Neutrophil (primary cell): Measurements from ENCODE around the gene CCSER1.

Experiments used
- H3K27ac ChIP-seq: fragments of 200-600 bp; sonication (generic); 2 replicates; pipeline ENCODE4 v1.5.1; 2016; ENCODE audit warnings: mild to moderate bottlenecking, moderate library complexity
- H3K27me3 ChIP-seq: fragments of 200-600 bp; sonication (generic); 2 replicates; pipeline ENCODE4 v1.6.0; 2016; ENCODE audit warnings: mild to moderate bottlenecking
- H3K36me3 ChIP-seq: fragments of 200-600 bp; sonication (generic); 2 replicates; pipeline ENCODE4 v1.5.1; 2017
- H3K4me1 ChIP-seq, 2 experiments: fragments of 200-600 bp in 1 of 2; sonication (generic) in 1 of 2; 1 replicate in 1 of 2; 2 replicates in 1 of 2; pipeline versions ENCODE4 v1.5.1 to v1.6.1; 2013 to 2016; ENCODE audit warnings: low read depth in 1 of 2, low read length in 1 of 2, mild to moderate bottlenecking in 1 of 2, moderate library complexity in 1 of 2; ENCODE audit not compliant: control insufficient read depth in 1 of 2, insufficient read depth in 1 of 2
- H3K4me3 ChIP-seq, 2 experiments: fragments of 200-600 bp in 1 of 2; sonication (generic) in 1 of 2; 1 replicate in 1 of 2; 2 replicates in 1 of 2; pipeline ENCODE4 v1.5.1; 2013 to 2016; ENCODE audit warnings: low read depth in 1 of 2, low read length in 1 of 2, mild to moderate bottlenecking in 1 of 2, moderate library complexity in 1 of 2
- H3K9me3 ChIP-seq: fragments of 200-600 bp; sonication (generic); 2 replicates; pipeline ENCODE4 v1.5.1; 2016
- TF ChIP-seq, protein P1 (sequence below): fragments of 200-600 bp; sonication (generic); IDR thresholded peaks from 2 replicates; pipeline ENCODE4 v1.5.1; 2016; ENCODE audit warnings: antibody characterized with exemption

The CCSER1 gene

DNA sequence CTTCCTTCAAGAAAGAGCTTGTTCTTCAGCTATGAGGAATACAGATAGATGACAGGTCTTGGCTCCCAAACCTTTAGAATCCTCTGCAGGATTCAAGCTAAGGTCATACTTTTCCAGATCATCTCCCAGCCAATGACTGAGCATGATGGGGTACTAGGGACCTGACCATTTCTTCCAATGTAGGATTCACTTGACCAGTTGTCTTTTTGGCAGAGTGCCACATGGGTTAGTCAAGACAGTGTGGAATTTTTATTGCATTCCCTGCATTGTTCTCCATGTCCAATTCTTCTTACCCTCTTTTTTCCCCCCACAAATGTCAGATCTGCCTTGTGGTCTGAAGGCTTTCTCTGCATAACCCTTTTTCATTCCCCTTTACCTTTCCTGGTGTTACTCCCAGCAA is 99.5 kb downstream of the CCSER1 start:
- H3K9me3 ChIP-seq = no peaks in the 10 kb centered on the region
- TF ChIP-seq, protein P1, sequence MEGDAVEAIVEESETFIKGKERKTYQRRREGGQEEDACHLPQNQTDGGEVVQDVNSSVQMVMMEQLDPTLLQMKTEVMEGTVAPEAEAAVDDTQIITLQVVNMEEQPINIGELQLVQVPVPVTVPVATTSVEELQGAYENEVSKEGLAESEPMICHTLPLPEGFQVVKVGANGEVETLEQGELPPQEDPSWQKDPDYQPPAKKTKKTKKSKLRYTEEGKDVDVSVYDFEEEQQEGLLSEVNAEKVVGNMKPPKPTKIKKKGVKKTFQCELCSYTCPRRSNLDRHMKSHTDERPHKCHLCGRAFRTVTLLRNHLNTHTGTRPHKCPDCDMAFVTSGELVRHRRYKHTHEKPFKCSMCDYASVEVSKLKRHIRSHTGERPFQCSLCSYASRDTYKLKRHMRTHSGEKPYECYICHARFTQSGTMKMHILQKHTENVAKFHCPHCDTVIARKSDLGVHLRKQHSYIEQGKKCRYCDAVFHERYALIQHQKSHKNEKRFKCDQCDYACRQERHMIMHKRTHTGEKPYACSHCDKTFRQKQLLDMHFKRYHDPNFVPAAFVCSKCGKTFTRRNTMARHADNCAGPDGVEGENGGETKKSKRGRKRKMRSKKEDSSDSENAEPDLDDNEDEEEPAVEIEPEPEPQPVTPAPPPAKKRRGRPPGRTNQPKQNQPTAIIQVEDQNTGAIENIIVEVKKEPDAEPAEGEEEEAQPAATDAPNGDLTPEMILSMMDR = no peak
- no peaks in the 10 kb centered on the region for H3K36me3 ChIP-seq
- H3K4me1 ChIP-seq = no peaks in the 10 kb centered on the region
- H3K27me3 ChIP-seq = no peaks in the 10 kb centered on the region
- no peak overlapping the region for H3K27ac ChIP-seq
- no peak overlapping the region for H3K4me3 ChIP-seq

- Histone ChIP-seq H3K27me3 (no peaks in the 10 kb centered on the region), H3K9me3 (no peaks in the 10 kb centered on the region), H3K4me3 (no peak overlapping the region), H3K36me3 (no peaks in the 10 kb centered on the region), H3K27ac (no peak overlapping the region), H3K4me1 (no peaks in the 10 kb centered on the region)
- TF ChIP-seq, protein P1 = no peak
These were observed 100.0 kb downstream of the CCSER1 start for GRCh38 chr4:90227177-90227576.

DNA sequence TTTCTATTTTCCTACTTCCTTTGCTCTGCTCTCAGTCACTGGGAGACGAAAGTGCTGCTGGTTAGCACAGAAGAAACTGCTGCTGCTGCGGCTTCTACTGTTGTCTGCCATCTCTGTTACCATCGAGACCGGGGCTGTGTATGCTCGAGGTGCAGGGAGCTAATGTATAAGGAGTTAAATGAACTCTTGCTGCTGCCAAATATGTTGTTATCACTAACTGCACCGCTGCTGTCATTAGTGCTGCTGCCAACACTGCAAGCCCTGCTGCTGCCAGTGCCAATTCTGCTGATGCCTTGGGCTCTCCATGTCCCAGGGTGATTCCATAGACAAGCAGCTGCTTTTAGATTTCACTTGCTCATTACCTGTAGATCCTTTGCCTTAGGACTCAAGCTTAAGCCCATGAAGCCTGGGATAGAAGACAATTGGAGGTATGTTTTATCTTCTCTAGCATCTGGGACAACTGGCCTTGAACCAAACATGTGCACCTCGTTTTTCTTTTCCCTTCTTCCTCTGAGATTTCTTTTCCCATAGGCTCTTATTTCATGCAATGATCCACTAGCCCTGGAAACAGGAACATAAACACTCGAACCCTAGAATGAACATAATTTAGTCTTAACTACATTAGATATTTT is 107.8 kb downstream of the CCSER1 start:
- Histone ChIP-seq H3K4me1 (no peaks in the 10 kb centered on the region), H3K27ac (no peak overlapping the region), H3K9me3 (no peaks in the 10 kb centered on the region), H3K36me3 (no peaks in the 10 kb centered on the region), H3K4me3 (no peak overlapping the region), H3K27me3 (no peaks in the 10 kb centered on the region)
- TF ChIP-seq, protein P1 = no peak

DNA sequence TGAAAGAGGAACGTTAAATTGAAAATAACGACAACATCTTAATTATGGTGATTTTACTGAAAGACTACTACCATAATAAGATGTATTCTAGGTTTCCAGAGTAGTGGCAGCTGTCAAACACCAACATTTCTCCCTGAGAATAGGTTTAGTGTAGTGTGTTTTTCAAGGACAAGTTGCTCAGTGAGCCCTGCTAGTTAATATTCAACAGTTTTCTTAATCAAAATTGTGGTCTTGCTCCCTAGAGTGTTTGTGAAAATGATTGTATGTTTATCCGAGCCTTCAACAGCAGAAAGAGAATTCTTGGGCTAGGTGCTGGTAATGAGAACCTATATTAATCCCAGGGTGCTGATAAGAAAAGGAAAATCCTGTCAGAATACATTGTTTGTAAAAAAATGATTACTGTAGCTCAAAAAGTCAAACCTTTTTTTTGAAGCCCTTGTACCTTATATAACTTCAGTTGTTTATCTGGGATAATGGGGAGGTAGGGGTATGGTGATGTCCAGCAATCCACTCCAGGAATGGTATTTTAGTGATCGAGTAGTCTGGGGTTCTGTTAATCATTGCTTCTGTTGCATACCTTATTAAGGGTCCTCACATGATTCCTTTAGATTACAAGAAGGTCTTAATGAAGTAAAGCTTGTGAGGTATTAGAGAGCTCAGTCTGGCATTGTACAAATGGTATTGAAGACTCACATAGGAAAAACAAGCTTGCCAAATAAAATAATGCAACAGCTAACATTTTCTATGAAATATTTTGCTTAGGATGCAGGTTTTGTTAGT is 110.7 kb downstream of the CCSER1 start:
- no peaks in the 10 kb centered on the region for H3K4me1 ChIP-seq
- TF ChIP-seq, protein P1 = no peak
- H3K36me3 ChIP-seq = no peaks in the 10 kb centered on the region
- H3K27ac ChIP-seq = no peak overlapping the region
- H3K4me3 ChIP-seq = no peak overlapping the region
- no peaks in the 10 kb centered on the region for H3K9me3 ChIP-seq
- no peaks in the 10 kb centered on the region for H3K27me3 ChIP-seq

DNA sequence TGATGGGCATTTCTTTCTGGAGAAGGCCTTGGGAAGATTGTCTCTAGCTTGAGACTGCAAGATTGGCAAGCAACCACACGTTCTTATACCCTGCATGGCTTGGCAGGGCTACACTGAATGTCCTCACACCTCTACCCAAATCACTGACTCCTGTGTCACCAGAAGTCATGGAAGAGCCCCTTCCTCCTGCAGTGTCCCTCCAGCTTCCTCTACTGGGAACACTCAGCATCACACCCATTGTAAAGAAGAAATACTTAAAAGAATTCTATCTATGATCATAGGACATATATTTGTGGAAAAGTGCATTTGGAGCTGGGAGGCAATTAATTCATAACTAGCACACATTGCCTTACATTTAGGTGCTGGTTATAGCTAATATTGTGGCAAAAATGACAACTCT is 113.1 kb downstream of the CCSER1 start:
- Histone ChIP-seq H3K4me3 (no peak overlapping the region), H3K4me1 (no peaks in the 10 kb centered on the region), H3K36me3 (no peaks in the 10 kb centered on the region), H3K27me3 (no peaks in the 10 kb centered on the region), H3K9me3 (no peaks in the 10 kb centered on the region), H3K27ac (no peak overlapping the region)
- TF ChIP-seq, protein P1 = no peak
